Activated T-cell treated with anti-CD3 and anti-CD28 coated beads for 48 hours (primary cell): ENCODE data around the gene HERPUD1.
"Not testable (repeated sequence)": the region's sequence is repeated elsewhere in the genome, so short reads cannot be mapped to it uniquely, and the experiment has no call there.

Experiments
- DNase-seq: peaks from one replicate; pipeline ENCODE4 v3.0.0-alpha.2; 2020; ENCODE audit warnings: low read depth

The HERPUD1 gene

DNA sequence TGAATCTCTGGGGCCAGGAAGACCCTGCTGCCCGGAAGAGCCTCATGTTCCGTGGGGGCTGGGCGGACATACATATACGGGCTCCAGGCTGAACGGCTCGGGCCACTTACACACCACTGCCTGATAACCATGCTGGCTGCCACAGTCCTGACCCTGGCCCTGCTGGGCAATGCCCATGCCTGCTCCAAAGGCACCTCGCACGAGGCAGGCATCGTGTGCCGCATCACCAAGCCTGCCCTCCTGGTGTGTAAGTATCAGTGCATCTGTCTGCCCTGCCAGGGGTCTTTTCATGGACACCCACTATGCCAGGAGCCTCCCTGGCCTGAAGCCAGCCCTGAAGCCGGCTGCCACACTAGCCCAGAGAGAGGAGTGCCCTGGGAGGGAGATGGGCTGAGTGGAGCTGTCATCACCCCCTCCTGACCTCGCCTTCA, 29.9 kb downstream of the HERPUD1 start, which contains the start of gene CETP:
CETP (plus strand) TSS at position 100 of the 431 bp plus-strand sequence; CDS start at position 130, 30 bp downstream.
- DNase-seq: no peak

DNA sequence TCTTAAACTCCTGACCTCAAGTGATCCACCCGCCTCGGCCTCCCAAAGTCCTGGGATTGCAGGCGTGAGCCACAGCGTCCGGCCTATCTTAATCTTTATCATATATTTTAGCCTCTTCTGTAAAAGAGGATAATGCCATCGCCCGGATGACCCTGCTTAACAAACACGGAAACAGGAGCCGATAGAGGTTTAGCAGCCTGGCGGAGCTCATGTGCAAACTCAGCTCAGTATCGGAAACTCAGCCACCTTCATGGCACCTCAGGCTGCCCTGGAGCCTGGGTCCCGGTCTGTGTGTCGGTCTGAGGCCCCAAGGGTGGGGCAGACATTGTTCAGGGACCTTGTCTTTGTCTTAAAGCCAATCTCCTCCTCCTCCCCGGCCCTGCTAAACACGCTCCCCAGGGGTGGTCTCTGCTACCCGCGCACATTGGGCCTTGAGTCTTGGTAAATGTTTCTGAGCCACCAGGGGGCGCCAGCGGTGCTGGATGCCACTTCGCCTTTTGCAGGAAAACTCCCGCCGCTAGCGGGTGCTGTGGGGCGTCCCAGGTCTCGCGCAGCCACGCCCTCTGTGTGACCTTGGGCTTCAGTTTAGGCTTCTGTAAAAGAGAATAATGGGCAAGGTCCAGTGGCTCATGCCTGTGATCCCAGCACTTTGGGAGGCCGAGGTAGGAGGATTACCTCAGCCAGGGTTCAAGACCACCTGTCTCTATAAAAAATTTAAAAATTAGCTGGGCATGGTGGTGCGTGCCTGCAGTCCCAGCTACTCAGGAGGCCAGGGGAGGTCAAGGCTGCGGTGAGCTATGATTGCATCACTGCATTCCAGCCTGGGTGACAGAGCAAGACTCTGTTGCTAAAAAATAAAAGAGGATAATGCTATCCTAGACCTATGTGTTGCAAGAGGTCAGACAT, 32.6 kb downstream of the HERPUD1 start:
- peak; percentile 93 for DNase-seq

DNA sequence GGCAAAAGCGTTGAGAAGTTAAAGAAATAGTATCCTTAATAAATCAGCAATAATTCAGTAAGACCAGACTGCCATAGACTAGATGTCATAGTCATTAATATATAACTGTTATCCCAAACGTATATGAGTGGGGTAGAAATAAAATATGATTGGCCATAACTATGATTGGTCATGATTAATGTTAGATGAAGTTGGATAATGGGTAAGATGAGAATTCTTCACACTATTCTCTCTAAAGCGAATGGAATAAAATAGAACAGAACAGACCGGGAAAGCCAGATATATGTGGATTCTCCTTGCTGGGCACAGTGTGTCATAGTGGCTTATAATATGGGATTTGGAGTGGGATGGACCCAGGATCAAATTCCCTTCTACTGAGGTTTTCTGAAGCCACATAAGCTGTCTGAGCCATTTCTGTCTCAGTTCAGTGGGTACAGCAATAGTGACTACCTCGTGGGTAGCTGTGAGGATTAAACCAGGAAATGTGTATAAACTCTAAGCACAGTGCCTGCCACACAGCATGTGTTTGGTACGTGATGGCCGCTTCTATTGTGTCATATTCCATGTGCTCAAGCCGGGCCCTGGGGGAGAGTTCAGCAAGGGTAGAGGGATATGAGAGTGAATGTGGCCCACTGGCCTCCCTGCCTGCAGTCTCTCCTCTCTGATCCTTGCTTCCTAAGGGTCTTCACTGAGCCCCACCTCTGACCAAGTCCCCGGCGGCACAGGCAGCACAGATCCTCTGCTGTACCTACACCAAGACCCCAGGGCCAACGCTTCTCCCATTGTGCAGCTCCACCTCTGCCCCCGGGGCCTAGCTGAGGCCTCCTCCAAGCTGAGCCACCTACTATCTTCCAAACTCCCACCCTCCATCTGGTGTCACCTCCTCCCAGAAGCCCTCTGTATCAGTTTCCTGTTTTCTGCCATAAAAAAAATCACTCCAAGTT, 33.5 kb downstream of the HERPUD1 start:
- DNase-seq: no peak

DNA sequence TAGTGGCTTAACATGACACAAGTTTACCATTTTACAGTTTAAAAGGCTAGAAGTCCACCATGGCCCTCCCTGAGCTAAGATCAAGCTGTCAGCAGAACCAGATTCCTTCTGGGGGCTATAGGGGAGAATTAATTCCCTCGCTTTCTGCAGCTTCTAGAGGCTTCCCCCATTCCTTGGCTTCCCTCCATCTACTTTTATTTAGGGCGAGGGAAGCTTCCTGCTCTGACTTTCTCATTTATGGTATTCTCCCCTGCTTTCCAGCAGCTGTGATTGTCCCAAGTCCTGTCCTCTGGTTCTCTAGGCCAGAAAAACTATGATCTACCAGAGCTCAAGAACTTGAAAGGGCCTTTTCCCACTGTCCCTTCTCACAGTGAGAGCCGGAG, 34.1 kb downstream of the HERPUD1 start:
- DNase-seq: no peak

DNA sequence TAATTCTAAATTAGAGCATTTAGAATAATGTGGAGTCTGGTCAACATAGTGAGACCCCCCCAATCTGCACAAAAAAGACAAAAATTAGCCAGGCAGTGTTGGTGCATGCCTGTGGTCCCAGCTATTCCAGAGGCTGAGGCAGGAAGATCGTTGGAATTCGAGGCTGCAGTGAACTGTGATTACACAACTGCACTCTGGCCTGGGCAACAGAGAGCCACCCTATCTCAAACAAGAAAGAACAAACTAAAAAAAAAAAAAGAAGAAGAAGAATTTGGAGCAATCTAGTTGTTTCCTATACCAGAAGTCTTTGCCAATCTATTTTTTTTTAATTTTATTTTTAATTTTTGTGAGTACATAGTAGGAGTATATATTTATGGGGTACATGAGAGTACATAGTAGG, 35.8 kb downstream of the HERPUD1 start:
- DNase-seq: no peak

DNA sequence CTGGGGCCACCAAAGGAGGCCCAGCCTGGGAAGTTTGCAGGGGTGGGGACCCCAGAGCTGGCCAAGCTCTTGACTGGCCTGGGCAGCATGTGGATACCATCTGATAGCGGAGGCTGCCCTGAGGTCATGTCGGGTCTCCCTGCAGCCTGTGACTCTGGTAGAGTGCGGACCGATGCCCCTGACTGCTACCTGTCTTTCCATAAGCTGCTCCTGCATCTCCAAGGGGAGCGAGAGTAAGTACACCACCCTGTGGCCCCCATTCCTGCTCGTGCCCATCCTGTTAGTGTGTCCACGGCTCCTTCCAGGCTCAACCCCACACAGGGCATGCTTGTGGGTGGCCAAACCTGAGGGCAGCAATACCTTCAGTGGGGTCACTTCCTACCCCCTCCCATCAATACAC, 37.8 kb downstream of the HERPUD1 start:
- DNase-seq: no peak

DNA sequence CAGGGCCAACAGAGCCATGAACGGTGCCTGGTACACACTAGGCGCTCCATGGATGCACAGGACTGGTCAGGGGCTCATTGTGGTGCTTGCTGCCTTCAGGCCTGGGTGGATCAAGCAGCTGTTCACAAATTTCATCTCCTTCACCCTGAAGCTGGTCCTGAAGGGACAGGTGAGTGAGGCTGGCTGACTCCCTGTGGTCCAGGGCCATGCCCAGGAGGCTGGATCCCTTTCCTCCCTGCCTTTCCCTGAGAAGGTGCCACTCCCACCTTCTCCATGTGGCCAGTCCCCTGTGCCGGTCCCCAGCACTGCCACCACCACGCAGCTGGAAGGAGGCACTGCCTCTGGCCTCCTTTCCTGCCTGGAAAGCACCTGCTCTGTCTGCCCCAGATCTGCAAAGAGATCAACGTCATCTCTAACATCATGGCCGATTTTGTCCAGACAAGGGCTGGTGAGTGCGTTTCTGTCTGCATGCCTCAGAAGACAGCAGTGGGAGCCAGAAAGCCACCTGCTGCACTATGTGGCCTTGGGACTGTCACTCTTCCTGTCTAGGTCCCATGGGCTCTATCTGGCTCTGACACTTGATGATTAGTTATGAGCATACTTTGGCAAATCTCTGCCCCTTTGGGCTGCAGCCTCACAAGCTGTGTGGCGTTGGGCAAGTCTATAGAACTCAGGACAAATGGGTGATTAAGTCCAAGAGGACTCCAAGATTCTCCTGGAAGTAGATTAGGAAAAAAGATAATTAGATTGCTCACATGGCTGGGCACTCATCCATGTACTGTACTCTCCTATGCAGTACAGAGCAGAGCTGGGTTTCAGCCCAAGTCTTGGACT, 39.2 kb downstream of the HERPUD1 start:
- no peak for DNase-seq

DNA sequence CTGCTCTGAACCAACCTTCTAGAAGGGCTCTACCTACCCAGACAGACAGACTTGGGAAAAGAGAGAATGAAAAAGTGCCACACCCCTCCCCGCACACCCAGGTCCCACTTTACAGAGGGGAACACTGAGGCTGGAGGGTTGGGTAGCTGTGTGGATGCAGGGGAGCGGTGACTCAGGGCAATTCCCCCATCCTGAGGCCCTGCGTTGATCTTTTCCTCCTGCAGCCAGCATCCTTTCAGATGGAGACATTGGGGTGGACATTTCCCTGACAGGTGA, 39.8 kb downstream of the HERPUD1 start:
- DNase-seq: no peak

DNA sequence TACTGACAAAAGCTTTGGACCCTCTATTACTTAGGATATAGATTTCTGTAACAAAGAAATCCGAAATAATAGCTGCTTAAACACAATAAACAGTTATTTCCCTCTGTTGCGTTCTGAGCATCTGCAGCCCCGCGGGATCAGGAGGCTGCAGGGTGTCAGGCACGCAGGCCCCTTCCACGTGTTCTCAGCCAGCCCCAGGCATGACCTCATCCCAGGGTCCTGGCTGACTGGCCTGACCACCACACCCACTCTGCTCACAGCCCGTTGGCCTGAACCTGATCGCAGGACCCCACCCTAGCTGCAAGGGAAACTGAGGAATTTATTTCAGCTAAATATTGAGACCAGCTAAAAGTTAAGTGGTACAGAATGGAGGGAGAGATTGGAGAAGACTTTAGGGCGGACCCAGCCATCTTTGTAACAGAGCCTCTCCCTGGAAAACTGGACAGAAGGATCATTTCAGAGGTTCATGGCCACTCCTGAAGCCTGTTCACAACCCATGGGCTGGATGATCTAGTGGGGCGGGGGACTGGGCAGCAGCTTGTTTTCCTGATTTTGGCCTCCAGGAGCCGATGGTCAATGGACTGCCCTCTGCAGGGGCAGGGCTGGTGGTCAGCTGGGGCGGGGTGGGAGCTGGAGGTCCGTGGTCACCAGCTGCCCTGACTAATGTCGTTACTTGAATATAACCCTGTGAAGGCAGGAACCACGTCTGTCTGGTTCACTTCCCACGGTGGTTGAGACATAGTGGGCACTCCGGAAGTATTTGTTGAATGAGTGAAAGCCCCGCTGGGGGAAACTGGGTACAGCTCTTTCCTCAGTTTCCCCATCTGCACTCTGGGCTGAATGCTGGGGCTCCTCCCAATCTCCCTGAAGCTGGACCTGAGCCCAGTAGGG, 40.7 kb downstream of the HERPUD1 start:
- no peak for DNase-seq

DNA sequence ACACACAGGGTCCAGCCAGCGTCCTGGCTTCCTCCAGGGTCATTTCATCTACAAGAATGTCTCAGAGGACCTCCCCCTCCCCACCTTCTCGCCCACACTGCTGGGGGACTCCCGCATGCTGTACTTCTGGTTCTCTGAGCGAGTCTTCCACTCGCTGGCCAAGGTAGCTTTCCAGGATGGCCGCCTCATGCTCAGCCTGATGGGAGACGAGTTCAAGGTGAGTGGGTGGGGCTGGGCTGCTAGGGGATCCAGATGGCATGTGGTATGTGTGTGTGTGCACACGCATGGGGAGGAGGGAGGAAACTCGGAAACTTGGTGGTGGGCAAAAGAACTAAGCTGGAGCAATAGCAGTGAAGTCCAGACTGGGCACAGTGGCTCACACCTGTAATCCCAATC, 41.4 kb downstream of the HERPUD1 start:
- no peak for DNase-seq

DNA sequence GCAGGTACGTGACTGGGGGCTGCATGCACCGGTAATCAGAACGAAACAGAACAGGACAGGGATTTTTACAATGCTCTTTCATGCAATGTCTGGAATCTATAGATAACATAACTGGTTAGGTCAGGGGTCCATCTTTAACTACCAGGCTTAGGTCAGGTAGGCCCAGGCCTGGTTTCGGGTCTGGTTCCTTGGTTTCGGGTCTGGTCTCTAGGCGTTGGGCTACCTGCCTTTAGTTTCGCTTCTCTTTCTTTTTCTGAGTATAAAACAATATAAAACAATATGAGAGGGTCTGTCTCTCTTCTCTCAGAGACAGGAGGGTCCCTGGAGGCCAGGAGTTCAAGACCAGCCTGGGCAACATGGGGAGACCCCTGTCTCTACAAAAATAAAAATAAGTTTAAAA, 42.0 kb downstream of the HERPUD1 start:
- not testable (repeated sequence) for DNase-seq

DNA sequence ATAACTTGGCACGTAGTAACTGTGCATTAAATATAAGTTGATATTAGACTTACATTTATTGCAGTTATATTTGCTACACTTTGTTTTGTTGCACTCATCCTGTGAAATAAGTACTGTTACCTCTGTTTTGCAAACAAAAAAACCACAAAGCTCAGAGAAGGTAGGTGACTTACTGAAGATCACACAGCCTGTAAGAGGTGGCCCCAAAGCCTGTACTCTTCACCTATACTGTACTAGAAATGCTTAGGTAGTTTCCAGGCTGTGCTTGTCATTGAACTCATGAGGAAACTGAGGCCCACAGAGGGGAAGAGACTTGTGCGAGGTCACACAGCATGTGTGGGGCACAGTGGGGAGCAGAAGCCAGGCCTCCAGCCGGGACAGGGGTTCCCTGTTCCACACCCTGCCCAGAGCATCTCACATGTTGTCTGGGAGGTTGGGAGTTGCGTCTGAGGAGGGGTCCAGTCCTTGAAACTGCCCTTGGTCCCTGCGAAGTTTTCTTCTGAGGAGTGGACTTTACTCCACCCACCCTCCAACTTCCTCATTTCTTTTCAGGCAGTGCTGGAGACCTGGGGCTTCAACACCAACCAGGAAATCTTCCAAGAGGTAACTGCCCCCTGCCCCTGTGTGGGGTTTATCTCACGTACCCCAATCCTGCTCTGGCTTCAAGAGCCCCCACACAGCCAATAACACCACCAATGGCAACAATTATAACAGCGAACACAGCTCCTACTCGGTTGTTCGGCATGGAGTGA, 42.8 kb downstream of the HERPUD1 start:
- no peak for DNase-seq

DNA sequence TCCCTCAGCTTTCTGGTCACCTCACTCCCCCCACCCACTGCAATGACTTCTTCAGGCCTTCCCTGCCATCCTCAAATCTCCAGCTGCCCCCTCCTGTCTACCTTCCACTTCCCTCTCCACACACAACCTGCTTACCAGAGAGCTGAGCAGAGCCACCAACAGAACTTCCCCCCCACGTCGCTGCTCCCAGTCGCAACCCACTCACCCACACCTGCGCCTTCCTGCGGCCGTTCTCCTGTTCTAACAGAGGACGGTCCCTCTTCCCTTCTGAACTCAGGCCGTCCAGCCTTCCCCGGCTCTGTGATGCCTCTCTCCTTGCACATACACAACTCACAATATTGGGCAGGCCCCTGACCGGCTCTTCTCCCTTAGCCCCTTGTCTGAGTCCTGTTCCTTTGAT, 43.8 kb downstream of the HERPUD1 start:
- DNase-seq: no peak

DNA sequence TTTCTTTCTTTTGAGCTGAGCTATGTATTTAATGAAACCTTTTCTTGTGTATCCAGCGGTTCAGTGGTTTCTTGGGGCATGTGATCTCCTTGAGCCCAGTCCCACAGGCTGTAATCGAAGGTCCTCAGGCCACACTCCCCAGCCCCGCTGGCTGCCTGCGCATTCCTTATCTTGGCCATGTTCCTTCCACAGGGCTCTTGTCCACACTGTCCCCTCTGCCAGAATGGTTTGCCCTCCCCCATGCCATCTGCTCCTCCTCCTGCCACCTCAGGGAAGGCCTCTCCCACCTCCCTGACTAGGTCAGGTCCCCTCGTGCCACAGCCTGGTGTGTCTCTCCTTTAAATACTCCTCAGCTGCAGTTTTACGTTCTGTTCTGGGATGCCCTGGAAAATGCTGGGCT, 45.3 kb downstream of the HERPUD1 start:
- DNase-seq: no peak

DNA sequence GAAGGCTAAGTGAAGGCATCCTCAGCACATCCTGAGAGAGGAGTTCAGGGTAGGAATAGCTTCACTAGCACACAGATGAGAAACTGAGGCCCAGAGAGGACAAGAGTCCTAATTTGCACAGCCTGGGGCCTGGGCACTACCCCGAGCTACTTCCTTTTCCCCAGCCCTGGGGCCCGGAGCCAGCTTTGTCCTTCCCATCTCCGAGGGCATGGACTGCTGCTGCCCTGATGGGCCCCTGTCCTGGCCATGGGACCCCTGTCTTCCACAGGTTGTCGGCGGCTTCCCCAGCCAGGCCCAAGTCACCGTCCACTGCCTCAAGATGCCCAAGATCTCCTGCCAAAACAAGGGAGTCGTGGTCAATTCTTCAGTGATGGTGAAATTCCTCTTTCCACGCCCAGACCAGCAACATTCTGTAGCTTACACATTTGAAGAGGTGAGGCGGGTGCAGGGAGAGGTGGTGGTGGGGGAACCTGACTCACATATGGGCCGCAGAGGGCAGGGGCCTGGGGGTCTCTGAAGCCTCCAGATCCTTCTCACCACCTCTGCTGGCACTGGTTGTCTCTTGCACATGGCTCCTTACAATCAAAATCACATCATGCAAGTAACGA, 46.0 kb downstream of the HERPUD1 start:
- no peak for DNase-seq

DNA sequence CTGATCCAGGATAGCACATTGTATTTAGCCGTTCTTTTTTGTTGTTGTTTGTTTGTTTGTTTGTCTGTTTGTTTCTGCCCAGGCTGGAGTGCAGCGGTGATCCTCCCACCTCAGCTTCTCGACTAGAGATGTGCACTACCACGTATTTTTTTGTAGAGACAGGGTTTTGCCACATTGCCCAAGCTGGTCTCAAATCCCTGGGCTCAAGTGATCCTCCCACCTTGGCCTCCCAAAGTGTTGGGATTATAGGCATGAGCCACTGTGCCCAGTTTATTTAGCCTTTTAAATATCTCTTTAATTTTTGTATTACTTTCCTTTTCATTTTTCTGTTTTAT, 48.2 kb downstream of the HERPUD1 start:
- no peak for DNase-seq

DNA sequence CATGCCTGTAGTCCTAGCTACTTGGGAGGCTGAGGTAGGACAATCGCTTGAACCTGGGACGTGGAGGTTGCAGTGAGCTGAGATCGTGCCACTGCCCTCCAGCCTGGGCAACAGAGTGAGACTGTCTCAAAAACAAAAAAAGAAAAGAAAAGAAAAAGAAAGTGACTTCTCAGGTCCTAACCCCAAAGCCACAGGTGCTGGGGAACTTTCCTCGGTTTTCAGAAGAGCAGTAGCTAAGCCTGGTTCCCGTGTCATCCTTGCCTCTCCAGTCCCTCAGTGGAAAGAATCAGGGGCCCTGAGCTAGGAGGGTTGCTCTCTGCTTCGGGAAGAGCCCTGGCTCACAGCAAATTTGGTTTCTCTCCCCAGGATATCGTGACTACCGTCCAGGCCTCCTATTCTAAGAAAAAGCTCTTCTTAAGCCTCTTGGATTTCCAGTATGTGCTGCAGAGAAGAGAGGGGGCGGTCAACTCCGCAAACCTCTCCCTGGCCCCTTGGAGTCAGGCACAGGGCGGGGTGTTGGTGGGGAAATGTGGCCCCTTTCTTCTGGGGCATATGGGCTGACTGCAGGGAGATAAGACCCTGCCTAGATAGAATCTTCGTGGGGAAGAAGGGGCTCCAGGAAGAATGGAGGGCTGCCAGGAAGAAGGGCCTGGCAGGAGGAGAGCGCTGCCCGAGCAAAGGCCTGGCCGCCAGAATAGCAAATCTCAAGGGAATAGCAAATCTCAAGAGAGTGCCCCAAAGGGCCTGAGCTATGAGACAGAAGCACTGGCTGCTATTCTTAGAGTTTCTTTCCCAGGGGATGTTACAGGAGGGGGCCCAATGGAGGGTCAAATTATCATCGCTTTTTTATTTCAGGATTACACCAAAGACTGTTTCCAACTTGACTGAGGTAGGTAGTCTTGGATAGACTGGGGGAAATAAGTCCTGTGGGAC, 49.1 kb downstream of the HERPUD1 start:
- DNase-seq: no peak

DNA sequence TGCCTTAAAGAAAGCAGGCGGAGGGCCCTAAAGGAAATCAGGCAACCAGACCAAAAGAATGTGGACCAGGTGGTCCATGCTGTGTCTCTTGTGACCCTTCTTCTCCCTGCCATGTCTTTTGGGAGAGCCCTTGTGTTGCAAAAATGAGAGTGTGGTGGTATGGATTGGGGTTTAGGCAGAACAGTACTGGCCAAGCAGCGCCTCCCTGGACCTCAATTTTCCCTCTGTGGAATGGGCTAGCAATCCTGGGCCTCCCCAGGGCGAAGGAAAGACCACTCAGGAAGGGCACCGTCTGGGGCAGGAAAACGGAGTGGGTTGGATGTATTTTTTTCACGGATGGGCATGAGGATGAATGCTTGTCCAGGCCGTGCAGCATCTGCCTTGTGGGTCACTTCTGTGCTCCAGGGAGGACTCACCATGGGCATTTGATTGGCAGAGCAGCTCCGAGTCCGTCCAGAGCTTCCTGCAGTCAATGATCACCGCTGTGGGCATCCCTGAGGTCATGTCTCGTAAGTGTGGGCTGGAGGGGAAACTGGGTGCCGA, 49.9 kb downstream of the HERPUD1 start:
- DNase-seq: no peak

DNA sequence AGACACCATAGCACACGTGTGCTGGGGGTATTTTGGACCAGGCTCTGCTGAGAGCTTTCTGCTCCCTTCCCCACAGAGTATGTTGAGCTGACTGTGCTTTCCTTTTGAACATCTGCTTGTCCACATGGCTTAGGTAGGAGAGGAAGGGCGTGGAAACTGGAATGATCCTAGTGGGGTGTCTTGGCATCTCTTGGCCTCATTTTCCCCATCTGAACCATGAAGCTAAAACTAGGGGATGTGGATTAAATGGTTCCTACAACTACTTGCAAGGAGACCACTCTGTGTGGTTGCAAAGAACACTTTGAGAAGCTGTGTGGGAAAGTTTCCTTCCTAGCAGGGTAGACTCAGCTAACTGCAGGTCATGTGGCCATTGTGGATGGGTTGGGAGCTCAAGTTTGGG, 50.8 kb downstream of the HERPUD1 start:
- no peak for DNase-seq
